ENCODE results near the gene ACOXL.

DNA sequence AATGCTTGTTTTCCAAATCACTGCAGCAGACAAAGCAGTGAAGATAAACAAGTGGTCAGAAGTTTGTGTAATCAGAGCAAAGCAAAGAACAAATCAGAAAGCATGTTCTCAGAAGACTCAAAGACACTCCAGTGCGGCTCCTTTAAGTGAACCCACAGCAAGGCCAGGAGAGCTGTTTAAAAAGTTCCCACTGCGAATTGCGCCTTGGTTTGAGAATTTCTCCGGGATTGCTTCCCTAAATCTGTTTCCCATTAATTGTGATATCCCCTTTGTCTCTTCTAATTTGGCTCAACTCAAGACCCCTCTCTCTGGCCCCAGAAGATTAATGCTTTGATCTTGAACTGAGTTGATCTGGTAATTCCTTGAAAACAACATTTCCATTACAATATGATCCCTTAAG, 265.9 kb downstream of the ACOXL start:
- TF ChIP-seq PAX5 (IDR thresholded peaks at IDR 0.05; ENCODE audit: insufficient read depth, low read length, severe bottlenecking) (no peak), POLR2A (IDR thresholded peaks at IDR 0.05; ENCODE audit: low read depth, low read length) (no peak), TAF1 (IDR thresholded peaks at IDR 0.05; ENCODE audit: low read depth, low read length) (no peak), POLR2AphosphoS5 (IDR thresholded peaks at IDR 0.05; ENCODE audit: low read depth, low read length) (no peak), SPI1 (IDR thresholded peaks at IDR 0.05; ENCODE audit: low read depth, low read length) (no peak)
